ENCODE data around the gene COX18.

Gene COX18, protein sequence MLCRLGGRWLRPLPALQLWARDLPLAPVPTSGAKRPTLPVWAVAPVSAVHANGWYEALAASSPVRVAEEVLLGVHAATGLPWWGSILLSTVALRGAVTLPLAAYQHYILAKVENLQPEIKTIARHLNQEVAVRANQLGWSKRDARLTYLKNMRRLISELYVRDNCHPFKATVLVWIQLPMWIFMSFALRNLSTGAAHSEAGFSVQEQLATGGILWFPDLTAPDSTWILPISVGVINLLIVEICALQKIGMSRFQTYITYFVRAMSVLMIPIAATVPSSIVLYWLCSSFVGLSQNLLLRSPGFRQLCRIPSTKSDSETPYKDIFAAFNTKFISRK

DNA sequence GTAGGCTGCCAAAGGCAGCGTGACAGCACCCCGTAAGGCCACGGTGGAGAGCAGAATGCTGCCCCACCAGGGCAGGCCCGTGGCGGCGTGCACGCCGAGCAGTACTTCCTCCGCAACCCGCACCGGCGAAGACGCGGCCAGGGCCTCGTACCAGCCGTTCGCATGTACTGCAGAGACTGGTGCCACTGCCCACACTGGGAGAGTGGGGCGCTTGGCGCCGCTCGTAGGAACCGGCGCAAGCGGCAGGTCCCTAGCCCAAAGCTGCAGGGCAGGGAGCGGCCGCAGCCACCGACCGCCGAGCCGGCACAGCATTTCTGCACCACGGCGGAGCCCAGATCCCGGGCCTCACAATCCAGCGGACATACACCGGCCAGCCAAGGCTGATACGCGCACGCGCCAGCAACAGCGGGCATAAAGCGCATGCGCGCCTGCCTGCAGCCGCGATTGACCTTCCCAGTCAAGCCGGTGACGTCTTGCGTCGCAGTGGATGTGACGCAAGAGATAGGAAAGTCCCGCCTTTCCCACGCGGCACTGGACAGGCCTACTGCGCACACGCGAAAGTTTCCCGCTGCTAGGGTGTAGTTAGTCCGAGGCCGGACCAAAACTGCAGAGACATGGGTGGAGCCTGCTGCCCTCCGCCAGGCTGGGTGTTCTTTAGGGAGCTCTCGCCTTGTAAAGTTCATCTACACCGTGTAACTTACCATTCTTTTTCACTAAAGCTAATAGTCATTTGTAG, at the start of gene COX18:
Gene COX18, minus strand, starts transcription at position 379 of the 736 bp plus-strand sequence. Its CDS starts 67 bp downstream, at position 312.
- intact Hi-C loops (cut with DNase I) = loop anchor here (1.0 kb wide), 1 partner anchor 189 kb away; the partner anchor contains the start of gene ANKRD17

GRCh38 chr4:73109493-73109892, 40.0 kb upstream of the COX18 start:
- intact Hi-C loops (cut with DNase I) = no loop called here
- no peak for DNase-seq

More for the DNA sequence above, at the start of gene COX18:
- DNase-seq = peak; percentile 95 to 100 (median 96)

GRCh38 chr4:73104695-73105094, 35.2 kb upstream of the COX18 start:
- no peak for DNase-seq
- intact Hi-C loops (cut with DNase I) = no loop called here

DNA sequence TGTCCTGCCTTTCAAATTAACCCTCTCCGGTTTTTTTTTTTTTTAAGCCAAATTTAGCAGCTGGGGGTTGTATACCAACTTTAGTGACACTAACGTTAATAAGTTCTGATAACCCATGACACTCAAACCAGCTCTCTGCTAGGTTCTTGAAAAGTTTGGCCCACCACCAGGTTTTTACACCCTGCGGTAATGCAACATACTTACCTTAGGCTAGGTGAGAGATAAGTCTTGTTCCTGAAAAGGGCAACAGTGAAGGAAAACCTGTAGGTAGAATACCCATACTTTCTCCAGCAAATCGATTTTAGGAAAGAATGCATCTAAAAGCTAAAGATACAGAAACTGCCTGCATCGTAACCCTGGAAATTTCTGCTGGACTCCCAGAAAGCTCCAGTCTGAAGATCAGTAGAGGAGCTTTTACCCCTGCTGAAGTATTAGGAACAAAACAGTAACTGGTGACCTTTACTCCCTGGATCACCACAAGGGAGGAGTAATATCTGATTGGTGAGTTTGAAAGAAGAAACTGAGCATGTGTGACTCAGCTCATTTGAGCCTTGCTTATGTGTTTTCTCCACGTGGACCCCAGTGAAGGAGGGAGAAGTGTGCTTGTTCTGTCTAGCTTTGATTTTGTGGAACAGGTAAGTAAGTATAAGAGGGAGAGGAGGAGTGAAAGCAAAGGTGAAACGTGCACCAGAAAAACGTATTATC, 34.4 kb upstream of the COX18 start:
- DNase-seq = no peak
- intact Hi-C loops (cut with DNase I) = no loop called here

DNA sequence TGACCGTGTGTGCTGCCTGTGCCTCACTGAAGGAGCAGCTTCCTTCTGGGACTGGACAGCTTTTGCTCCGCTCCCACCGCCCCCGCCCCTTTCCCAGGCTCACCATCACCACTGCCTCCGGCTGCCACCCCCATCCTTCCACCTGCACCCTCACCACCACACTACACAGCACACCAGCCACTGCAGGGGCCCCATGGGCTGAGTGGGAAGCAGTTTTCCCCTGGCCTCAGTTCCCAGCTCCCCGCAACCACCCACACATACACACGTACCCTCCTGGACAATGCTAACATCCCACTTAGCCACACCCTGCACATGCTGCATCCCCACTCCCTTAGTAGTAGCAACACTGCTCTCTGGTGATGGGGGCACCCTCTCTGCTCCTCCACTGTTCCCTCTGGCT, 29.6 kb upstream of the COX18 start:
- no peak for DNase-seq
- intact Hi-C loops (cut with DNase I) = no loop called here

DNA sequence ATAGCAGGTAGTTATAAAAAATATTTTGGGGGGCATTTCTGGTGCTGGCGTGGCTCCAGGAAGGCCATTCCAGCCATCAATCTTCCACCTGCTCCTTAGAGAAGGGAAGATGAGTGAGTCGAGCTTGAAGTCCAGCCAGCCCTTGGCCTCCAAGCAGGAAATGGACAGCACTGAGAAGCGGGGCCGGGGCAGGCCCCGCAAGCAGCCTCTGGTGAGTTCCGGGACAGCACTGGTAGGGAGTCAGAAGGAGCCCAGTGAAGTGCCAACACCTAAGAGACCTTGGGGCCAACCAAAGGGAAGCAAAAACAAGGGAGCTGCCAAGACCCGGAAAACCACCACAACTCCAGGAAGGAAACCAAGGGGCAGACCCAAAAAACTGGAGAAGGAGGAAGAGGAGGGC, 29.2 kb upstream of the COX18 start:
- DNase-seq = no peak
- intact Hi-C loops (cut with DNase I) = no loop called here

- intact Hi-C loops (cut with DNase I) = no loop called here
- no peak for DNase-seq
Measured at GRCh38 chr4:73098016-73098415, 28.5 kb upstream of the COX18 start.

DNA sequence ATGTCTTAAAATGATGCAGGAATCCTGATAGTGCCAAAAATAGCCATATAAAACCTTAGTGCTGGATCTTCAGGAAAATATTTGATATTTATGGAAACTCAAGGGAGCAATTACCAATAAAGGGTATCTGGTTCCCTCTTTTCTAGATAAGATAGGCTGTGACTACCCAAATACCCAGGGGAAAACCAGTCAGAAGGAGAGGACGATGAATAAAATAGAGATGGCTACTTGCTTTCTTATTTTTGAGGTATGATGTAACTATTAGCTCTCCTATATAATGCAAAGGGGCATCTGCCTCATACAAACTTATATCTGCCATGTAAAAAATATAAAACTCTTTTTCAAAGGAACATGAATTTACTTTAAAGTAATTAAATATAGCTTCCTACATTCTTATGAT, 23.4 kb upstream of the COX18 start:
- no peak for DNase-seq
- intact Hi-C loops (cut with DNase I) = no loop called here

GRCh38 chr4:73090738-73091137, 21.2 kb upstream of the COX18 start:
- intact Hi-C loops (cut with DNase I) = no loop called here
- DNase-seq = no peak

DNA sequence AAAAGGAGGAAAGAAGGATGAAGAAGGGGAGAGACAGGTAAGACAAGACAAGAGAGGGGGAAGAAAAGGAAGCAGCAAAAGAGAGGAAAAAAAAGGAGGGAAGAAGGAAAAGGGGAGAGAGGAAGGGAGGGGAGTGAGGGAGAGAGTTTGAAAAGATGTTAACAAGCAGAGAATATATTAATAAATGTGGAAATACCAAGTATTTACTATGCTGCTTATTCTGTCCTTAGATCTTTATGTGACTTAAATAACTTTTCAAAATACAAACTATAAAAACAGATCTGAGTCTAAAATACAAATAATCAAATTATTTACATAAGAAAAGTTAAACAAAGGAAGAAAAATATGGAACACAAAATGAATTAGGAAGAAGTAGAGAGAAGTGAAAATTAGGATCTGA, 18.4 kb upstream of the COX18 start:
- intact Hi-C loops (cut with DNase I) = no loop called here
- no peak for DNase-seq

GRCh38 chr4:73086095-73086868, 16.8 kb upstream of the COX18 start:
- intact Hi-C loops (cut with DNase I) = no loop called here
- no peak for DNase-seq

- intact Hi-C loops (cut with DNase I) = no loop called here
- DNase-seq = peak in 7 of 10 donors; percentile 22 to 87 (median 45)
Measured at GRCh38 chr4:73080789-73081188, 11.3 kb upstream of the COX18 start.

DNA sequence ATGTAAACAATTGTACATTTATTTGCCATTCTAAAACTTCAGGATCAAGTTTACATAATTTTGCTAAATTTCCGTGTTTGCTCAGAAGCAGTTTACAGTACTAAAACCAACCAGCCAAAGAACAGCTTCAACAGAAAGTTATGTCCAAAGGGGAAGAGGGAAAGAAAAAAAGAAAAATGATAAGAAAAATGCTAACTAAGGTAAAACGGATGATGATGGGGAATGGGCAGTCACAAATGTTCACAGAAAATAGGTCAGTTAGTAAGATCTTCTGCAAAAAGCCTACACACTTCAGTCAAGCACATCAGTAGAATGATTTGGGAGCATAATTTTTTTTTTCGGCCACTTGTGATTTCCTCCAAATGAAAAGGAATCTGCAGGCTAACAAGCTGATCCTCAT, 6.3 kb upstream of the COX18 start:
- DNase-seq = no peak
- intact Hi-C loops (cut with DNase I) = no loop called here

GRCh38 chr4:73070074-73070390, 516 bp upstream of the COX18 start:
- intact Hi-C loops (cut with DNase I) = no loop called here
- no peak for DNase-seq

DNA sequence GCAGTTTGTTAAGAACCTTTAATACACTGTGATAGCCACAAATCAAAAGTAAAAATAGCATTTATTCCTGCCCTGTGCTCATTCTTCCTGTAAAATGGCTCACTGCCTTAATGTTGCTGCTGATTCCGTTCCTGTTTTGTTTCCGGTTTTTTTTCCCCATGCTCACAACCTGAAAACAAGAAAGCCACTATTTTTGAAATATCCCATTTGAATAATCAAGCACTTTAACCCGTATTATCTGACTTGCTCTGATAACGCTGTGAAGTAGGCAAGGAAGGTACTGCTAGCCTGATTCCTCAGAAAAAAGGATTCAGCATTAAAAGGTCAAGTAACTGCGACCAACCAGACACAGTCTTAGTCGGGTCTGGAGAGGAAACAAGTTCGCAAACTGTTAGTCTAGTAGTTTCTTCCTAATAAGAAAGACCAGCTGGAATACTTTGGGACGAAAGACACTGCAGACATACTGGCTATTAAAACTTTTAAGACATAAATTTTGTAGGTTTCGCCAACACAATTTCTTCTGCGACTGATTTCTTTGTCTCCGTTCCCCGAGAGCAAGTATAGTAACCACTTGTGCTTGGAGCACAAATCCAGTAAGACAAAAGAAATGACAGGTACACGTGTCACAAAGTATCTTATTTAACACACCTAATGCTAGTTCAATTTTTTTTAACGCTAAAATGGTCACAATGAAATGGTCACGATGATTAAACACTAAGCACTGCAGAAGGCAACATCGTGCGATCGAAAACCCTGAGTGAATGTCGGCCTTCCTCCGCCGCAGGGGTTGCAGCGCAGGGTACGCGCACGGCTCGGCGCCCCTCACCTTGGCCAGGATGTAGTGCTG, 802 bp downstream of the COX18 start:
- DNase-seq = no peak
- intact Hi-C loops (cut with DNase I) = loop anchor here (1.0 kb wide), 1 partner anchor 190 kb away; the partner anchor contains the start of gene ANKRD17

DNA sequence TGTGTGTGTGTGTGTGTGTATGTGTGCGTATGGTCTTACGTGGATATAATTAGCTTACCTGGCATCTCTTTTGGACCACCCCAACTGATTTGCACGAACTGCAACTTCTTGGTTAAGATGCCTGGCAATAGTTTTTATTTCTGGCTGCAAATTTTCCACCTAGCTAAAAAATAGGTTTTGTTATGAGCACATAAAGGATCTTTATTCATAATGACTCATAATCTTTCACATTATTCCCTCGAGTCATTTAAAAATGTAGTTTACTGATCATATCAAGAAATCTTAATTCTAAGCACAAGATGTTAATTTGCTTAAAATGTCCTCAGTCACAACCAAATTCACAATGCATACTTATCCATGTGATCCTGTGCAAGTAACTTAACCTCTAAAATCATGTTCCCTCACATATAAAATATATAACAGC, 1.5 kb downstream of the COX18 start:
- intact Hi-C loops (cut with DNase I) = no loop called here

GRCh38 chr4:73066928-73067327, 2.6 kb downstream of the COX18 start:
- intact Hi-C loops (cut with DNase I) = no loop called here
- no peak for DNase-seq

More for the DNA sequence above, 1.5 kb downstream of the COX18 start:
- DNase-seq = no peak

- intact Hi-C loops (cut with DNase I) = no loop called here
- no peak for DNase-seq
Measured at GRCh38 chr4:73066445-73066844, 3.1 kb downstream of the COX18 start.

GRCh38 chr4:73064536-73064935, 5.0 kb downstream of the COX18 start:
- no peak for DNase-seq
- intact Hi-C loops (cut with DNase I) = no loop called here
